Measurements from ENCODE around the gene MYH11.

The MYH11 gene

DNA sequence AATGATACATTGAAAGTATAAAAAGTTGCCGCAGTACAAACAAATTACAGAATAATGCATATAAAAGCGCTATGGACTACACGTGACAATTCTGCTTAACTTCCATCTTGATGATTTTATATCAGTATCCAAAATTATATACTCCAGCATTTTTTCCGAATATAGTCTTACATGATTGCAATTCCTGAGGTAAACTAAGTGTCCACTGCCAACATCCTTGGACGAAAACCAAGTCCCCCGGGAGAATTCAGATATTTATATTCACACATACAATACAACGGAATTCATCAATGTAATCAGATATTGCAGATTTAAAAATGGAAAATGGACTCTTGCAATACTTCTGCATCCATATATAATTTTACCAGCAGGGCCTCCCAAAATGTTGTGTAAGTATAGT, 8.9 kb upstream of the MYH11 start:
- 100% methylated on average over 1 of the region's 7 CpGs for WGBS (ENCODE audit: insufficient coverage)
- peaks cover 7 to 51% (median 29%) of the 10 kb centered on the region in 4 experiments for H3K36me3 ChIP-seq (ENCODE audit: control insufficient read depth in 4 of 4, insufficient read depth in 4 of 4, low read length in 3 of 4)
- no peaks in the 10 kb centered on the region for H3K27me3 ChIP-seq (replicated peaks in 2 of 5; ENCODE audit: control insufficient read depth in 4 of 5, insufficient read depth in 5 of 5, low read length in 4 of 5)
- H3K4me1 ChIP-seq (ENCODE audit: control extremely low read depth in 1 of 4, control insufficient read depth in 4 of 4, insufficient read depth in 4 of 4, low read length in 3 of 4), result no peaks in the 10 kb centered on the region
- ChIA-PET POLR2A (no interaction called here), CTCF (interaction anchor here (2.5 kb wide), 1 partner anchor 8 kb away, joined by 12 read pairs; no protein-coding TSS in a partner anchor)
- no peaks in the 10 kb centered on the region for H3K9me3 ChIP-seq (ENCODE audit: control extremely low read depth in 1 of 5, control insufficient read depth in 4 of 5, insufficient read depth in 2 of 5, low read depth in 1 of 5, low read length in 4 of 5)
- H3K4me3 ChIP-seq (ENCODE audit: control insufficient read depth in 1 of 7, extremely low read depth in 1 of 7, insufficient read depth in 4 of 7, low read depth in 2 of 7, low read length in 6 of 7), result no peak overlapping the region
- DNase-seq, result no peak
- no peak overlapping the region for H3K27ac ChIP-seq (ENCODE audit: insufficient read depth in 1 of 2, low read depth in 1 of 2, low read length in 2 of 2, poor library complexity in 1 of 2, severe bottlenecking in 2 of 2)

GRCh38 chr16:15864939-15865338, 8.1 kb upstream of the MYH11 start:
- ChIA-PET POLR2A (interaction anchor here (0.7 kb wide), 1 partner anchor 255 kb away, joined by 3 read pairs; no protein-coding TSS in a partner anchor), CTCF (interaction anchor here (1.2 to 2.5 kb wide), 2 partner anchors 9 to 185 kb away, joined by 3 to 12 read pairs; no protein-coding TSS in a partner anchor)
- Histone ChIP-seq H3K9me3 (ENCODE audit: control extremely low read depth in 1 of 5, control insufficient read depth in 4 of 5, insufficient read depth in 2 of 5, low read depth in 1 of 5, low read length in 4 of 5) (no peaks in the 10 kb centered on the region), H3K27ac (ENCODE audit: insufficient read depth in 1 of 2, low read depth in 1 of 2, low read length in 2 of 2, poor library complexity in 1 of 2, severe bottlenecking in 2 of 2) (no peak overlapping the region), H3K36me3 (ENCODE audit: control insufficient read depth in 4 of 4, insufficient read depth in 4 of 4, low read length in 3 of 4) (peaks cover 6 to 43% (median 20%) of the 10 kb centered on the region in 4 experiments), H3K4me1 (ENCODE audit: control extremely low read depth in 1 of 4, control insufficient read depth in 4 of 4, insufficient read depth in 4 of 4, low read length in 3 of 4) (no peaks in the 10 kb centered on the region), H3K4me3 (ENCODE audit: control insufficient read depth in 1 of 7, extremely low read depth in 1 of 7, insufficient read depth in 4 of 7, low read depth in 2 of 7, low read length in 6 of 7) (no peak overlapping the region), H3K27me3 (replicated peaks in 2 of 5; ENCODE audit: control insufficient read depth in 4 of 5, insufficient read depth in 5 of 5, low read length in 4 of 5) (no peaks in the 10 kb centered on the region)
- no peak for DNase-seq
- WGBS (ENCODE audit: insufficient coverage), result 100% methylated on average over 2 of the region's 5 CpGs

DNA sequence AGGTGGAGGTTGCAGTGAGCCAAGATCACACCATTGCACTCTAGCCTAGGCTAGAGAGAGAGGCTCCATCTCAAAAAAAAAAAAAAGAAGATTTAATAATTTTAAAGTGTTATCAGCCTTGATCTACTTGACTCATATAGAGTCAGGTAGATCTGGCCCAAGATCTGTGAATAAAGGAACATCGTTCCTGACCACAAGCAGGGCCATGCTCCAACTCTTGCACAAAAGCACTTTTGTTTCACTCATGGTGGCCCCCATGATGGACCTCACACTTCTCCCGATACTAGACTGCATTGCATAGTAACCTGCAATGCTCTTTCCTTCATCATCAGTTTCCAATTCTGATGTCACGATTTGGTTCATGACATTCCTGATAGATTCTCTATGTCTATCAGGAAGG, 5.2 kb upstream of the MYH11 start:
- Histone ChIP-seq H3K9me3 (ENCODE audit: control extremely low read depth in 1 of 5, control insufficient read depth in 4 of 5, insufficient read depth in 2 of 5, low read depth in 1 of 5, low read length in 4 of 5) (no peaks in the 10 kb centered on the region), H3K27ac (ENCODE audit: insufficient read depth in 1 of 2, low read depth in 1 of 2, low read length in 2 of 2, poor library complexity in 1 of 2, severe bottlenecking in 2 of 2) (no peak overlapping the region), H3K36me3 (ENCODE audit: control insufficient read depth in 4 of 4, insufficient read depth in 4 of 4, low read length in 3 of 4) (peaks cover 4 to 18% (median 11%) of the 10 kb centered on the region in 4 experiments), H3K27me3 (replicated peaks in 2 of 5; ENCODE audit: control insufficient read depth in 4 of 5, insufficient read depth in 5 of 5, low read length in 4 of 5) (peaks cover 2 to 16% (median 10%) of the 10 kb centered on the region in 5 experiments), H3K4me3 (ENCODE audit: control insufficient read depth in 1 of 7, extremely low read depth in 1 of 7, insufficient read depth in 4 of 7, low read depth in 2 of 7, low read length in 6 of 7) (no peak overlapping the region), H3K4me1 (ENCODE audit: control extremely low read depth in 1 of 4, control insufficient read depth in 4 of 4, insufficient read depth in 4 of 4, low read length in 3 of 4) (peaks cover 3 to 14% (median 13%) of the 10 kb centered on the region in 4 experiments)
- POLR2A ChIA-PET, result no interaction called here
- no peak for DNase-seq
- WGBS (ENCODE audit: insufficient coverage), result 100% methylated on average over 3 of the region's 3 CpGs
- CTCF ChIA-PET, result no interaction called here

DNA sequence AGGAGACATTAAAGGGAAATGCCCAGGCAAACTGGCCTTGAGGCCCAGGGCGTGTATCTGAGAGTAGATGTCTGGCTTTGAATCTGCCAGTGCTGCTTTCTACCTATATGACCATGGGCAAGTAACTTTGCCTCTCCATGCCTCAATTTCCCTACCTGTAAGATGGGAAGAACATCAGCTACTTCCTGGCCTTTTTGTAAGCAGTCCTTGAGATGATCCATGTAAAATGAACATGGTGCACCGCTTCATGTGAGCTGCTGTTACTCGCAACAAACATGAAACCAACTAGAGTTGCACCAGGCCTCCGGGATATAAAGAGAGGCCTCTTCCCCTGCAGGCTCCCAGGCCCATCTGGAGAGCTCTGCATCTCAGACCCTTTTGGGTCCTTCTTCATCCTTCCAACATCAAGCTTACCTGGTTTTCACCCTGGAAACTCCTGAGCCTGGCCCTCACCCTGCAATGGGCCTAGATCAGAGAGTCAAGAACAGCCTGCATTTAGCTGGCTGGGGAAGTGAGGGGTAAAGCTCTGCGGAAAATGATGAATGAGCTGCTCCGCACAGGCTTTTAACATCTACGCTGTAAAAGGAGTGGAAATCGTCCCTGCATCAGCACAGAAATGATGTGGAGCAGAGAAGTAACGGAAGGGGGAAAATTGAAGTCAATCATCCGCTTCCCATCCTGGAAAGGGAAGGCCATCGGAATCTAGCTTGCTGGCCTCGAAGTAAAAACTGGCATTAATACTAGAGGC, 2.3 kb upstream of the MYH11 start:
- 97% methylated on average over 12 of the region's 12 CpGs for WGBS (ENCODE audit: insufficient coverage)
- CTCF ChIA-PET, result interaction anchor here (0.8 to 1.9 kb wide), 2 partner anchors 15 to 187 kb away, joined by 3 to 9 read pairs; no protein-coding TSS in a partner anchor

DNA sequence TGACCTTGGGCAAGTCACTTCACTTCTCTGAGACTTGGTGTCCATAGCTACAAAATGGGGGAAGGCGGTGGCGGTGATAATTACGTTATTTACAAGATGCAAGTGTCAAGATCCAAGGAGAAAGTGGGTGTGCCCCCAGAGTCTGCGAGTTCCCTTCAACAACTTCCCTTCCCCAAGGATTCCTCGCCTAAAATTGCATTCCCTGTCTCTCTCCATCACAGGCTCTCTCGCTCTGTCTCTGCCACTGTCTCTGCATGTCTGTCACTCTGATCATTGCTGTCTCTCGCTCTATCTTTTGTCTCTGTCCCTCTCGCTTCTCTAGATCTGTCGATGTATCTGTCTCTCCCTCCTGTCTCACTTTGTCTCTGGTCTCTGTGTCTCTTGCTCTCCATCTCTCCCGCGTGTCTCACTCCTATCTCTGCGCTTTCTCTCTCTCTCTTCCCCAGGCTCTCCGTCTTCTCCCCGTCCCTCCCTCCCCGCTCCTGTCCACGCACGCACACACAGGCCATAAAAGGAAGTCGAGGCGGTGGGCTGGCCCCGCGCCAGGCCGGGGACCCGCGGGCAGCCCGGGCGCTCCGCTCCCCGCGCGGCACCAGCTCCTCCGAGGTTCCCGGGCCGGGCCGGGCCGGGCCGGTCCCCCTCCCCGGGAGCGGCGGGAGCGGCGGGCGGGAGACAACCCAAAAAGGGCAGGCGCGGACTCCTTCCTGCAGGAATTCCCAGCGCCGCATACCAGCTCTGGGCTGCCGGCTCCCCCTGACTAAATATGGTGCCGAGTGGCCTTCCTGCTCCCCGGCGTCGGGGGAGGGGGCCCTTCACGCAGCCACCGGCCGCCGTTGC, 1.1 kb upstream of the MYH11 start:
- H3K9me3 ChIP-seq (ENCODE audit: control extremely low read depth in 1 of 5, control insufficient read depth in 4 of 5, insufficient read depth in 2 of 5, low read depth in 1 of 5, low read length in 4 of 5), result no peaks in the 10 kb centered on the region
- WGBS (ENCODE audit: insufficient coverage), result under 1% methylated on average over 45 of the region's 55 CpGs
- ChIA-PET CTCF (no interaction called here), POLR2A (no interaction called here)
- H3K4me3 ChIP-seq (ENCODE audit: control insufficient read depth in 1 of 7, extremely low read depth in 1 of 7, insufficient read depth in 4 of 7, low read depth in 2 of 7, low read length in 6 of 7), result peak overlapping the region in 6 of 7 experiments; percentile 4 to 65 (median 46)
- peaks cover 3 to 19% (median 18%) of the 10 kb centered on the region in 4 experiments for H3K4me1 ChIP-seq (ENCODE audit: control extremely low read depth in 1 of 4, control insufficient read depth in 4 of 4, insufficient read depth in 4 of 4, low read length in 3 of 4)
- H3K27me3 ChIP-seq (replicated peaks in 2 of 5; ENCODE audit: control insufficient read depth in 4 of 5, insufficient read depth in 5 of 5, low read length in 4 of 5), result peaks cover 2 to 40% (median 22%) of the 10 kb centered on the region in 5 experiments
- no peak overlapping the region for H3K27ac ChIP-seq (ENCODE audit: insufficient read depth in 1 of 2, low read depth in 1 of 2, low read length in 2 of 2, poor library complexity in 1 of 2, severe bottlenecking in 2 of 2)
- DNase-seq, result peak; percentile 29 to 74 (median 69)
- H3K36me3 ChIP-seq (ENCODE audit: control insufficient read depth in 4 of 4, insufficient read depth in 4 of 4, low read length in 3 of 4), result no peaks in the 10 kb centered on the region

More for the DNA sequence above, 2.3 kb upstream of the MYH11 start:
- H3K27ac ChIP-seq (ENCODE audit: insufficient read depth in 1 of 2, low read depth in 1 of 2, low read length in 2 of 2, poor library complexity in 1 of 2, severe bottlenecking in 2 of 2), result no peak overlapping the region
- peaks cover 3 to 19% (median 18%) of the 10 kb centered on the region in 4 experiments for H3K4me1 ChIP-seq (ENCODE audit: control extremely low read depth in 1 of 4, control insufficient read depth in 4 of 4, insufficient read depth in 4 of 4, low read length in 3 of 4)
- POLR2A ChIA-PET, result interaction anchor here (0.6 kb wide), 1 partner anchor 197 kb away, joined by 7 read pairs; no protein-coding TSS in a partner anchor
- H3K4me3 ChIP-seq (ENCODE audit: control insufficient read depth in 1 of 7, extremely low read depth in 1 of 7, insufficient read depth in 4 of 7, low read depth in 2 of 7, low read length in 6 of 7), result no peak overlapping the region
- DNase-seq, result no peak
- no peaks in the 10 kb centered on the region for H3K9me3 ChIP-seq (ENCODE audit: control extremely low read depth in 1 of 5, control insufficient read depth in 4 of 5, insufficient read depth in 2 of 5, low read depth in 1 of 5, low read length in 4 of 5)
- no peaks in the 10 kb centered on the region for H3K36me3 ChIP-seq (ENCODE audit: control insufficient read depth in 4 of 4, insufficient read depth in 4 of 4, low read length in 3 of 4)
- peaks cover 2 to 40% (median 22%) of the 10 kb centered on the region in 5 experiments for H3K27me3 ChIP-seq (replicated peaks in 2 of 5; ENCODE audit: control insufficient read depth in 4 of 5, insufficient read depth in 5 of 5, low read length in 4 of 5)

GRCh38 chr16:15856182-15856581, 646 bp downstream of the MYH11 start:
- peaks cover 2 to 40% (median 22%) of the 10 kb centered on the region in 5 experiments for H3K27me3 ChIP-seq (replicated peaks in 2 of 5; ENCODE audit: control insufficient read depth in 4 of 5, insufficient read depth in 5 of 5, low read length in 4 of 5)
- no peak overlapping the region for H3K27ac ChIP-seq (ENCODE audit: insufficient read depth in 1 of 2, low read depth in 1 of 2, low read length in 2 of 2, poor library complexity in 1 of 2, severe bottlenecking in 2 of 2)
- no peak overlapping the region for H3K4me3 ChIP-seq (ENCODE audit: control insufficient read depth in 1 of 7, extremely low read depth in 1 of 7, insufficient read depth in 4 of 7, low read depth in 2 of 7, low read length in 6 of 7)
- POLR2A ChIA-PET, result no interaction called here
- CTCF ChIA-PET, result interaction anchor here (0.6 kb wide), 1 partner anchor 840 kb away, joined by 4 read pairs; no protein-coding TSS in a partner anchor
- no peaks in the 10 kb centered on the region for H3K36me3 ChIP-seq (ENCODE audit: control insufficient read depth in 4 of 4, insufficient read depth in 4 of 4, low read length in 3 of 4)
- no CpG with 5 or more reads among the region's 2 CpGs for WGBS (ENCODE audit: insufficient coverage)
- H3K4me1 ChIP-seq (ENCODE audit: control extremely low read depth in 1 of 4, control insufficient read depth in 4 of 4, insufficient read depth in 4 of 4, low read length in 3 of 4), result peaks cover 3 to 19% (median 18%) of the 10 kb centered on the region in 4 experiments
- H3K9me3 ChIP-seq (ENCODE audit: control extremely low read depth in 1 of 5, control insufficient read depth in 4 of 5, insufficient read depth in 2 of 5, low read depth in 1 of 5, low read length in 4 of 5), result no peaks in the 10 kb centered on the region
- DNase-seq, result peak in 2 of 3 donors; percentile 14 to 43

Measured in common myeloid progenitor, CD34-positive (primary cell).